Glomerular endothelial cell (primary cell): ENCODE results near the gene MPL. TPM values are rescaled to one million over a fixed set of nuclear protein-coding genes. Genes with fewer than 3 reads are reported as not detected.

Source experiments
- DNase-seq: peaks from one replicate; pipeline ENCODE4 v3.0.0-alpha.2; 2011; ENCODE audit warnings: low read depth, low spot score; ENCODE audit errors: extremely low read depth
- total RNA-seq: library from RNA; depleted of rRNA; stranded (reverse); fragments of >200 nt; gene quantifications from 2 replicates; pipeline ENCODE4 v1.2.3, GENCODE V29; 2015

The MPL gene
- total RNA-seq, 1 donor from 2014 or later, result not detected

DNA sequence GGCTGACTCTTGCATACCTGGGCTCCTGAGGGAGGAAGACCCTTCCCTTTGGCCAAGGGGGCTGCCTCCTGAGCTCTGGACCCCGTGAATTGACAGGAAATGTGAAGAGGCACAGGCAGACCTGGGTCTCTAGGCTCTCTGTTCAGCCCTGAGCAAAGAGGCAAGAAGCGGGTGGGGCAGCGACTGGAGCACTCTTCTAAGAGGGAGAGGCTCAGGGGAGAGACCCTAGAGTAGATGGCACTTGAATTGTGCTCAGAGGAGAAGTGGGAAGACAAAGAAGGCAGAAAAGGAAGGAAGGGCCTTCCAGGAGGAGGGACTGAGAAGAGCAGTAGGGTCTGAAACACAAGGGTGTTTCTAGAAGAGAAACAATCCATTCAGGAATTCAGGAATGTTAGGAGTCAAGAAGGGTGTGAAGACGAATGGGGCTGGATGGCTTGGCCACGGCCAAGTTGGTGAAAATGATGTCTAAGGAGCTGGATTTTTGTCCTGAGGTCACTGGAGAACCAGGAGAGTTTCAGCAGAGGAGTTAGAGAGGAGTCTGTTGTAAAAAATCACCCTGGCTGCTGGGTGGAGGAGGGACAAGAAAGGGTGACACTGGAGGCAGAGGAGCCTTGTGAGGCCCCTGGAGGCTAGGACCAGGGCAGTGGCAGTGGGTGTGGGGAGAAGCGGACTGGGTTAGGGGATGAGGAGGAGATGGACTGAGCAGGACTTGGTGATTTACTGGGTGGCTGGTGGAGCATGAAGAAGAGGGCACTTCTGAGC lies 31.5 kb upstream of the MPL start:
- DNase-seq, result no peak

- DNase-seq, result no peak
Observed at GRCh38 chr1:43306688-43307457, 30.7 kb upstream of the MPL start.

GRCh38 chr1:43307458-43308158 lies 30.0 kb upstream of the MPL start:
- no peak for DNase-seq

DNA sequence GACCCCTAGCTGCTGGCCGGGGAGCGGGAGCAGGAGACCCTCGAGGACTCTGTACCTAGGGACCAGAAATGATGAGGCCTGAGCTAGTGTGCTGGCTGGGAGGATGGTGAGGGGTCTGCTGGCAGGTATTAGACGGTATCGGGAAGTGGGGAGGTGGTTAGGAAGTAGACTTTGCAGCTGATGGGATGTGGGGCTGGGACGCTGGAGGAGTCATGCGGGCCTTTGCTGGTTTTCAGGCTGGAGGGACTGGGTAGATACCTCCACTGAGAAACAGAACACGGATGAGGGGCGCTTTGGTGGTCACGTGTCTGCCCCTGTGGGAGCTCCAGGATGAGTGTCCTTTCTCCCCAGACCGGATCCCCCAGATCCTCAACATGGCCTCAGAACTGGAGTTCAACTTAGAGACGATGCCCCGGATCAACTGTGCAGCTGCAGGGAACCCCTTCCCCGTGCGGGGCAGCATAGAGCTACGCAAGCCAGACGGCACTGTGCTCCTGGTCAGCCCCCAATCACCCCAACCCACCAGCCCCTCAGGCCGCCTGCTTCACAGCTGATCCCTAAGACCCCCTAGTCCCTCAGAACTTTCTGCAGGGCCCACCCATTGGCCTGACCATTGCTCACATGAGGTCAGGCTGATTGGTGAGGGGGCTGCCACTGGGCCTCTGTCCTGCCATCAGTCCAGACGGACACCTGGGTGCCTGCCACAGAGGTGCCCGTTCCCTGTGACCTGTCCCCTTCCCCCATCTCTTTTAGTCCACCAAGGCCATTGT lies 28.8 kb upstream of the MPL start:
- DNase-seq, result no peak

GRCh38 chr1:43309405-43310025 lies 28.1 kb upstream of the MPL start:
- no peak for DNase-seq

- DNase-seq, result no peak
Observed at GRCh38 chr1:43311521-43311920, 26.1 kb upstream of the MPL start.

DNA sequence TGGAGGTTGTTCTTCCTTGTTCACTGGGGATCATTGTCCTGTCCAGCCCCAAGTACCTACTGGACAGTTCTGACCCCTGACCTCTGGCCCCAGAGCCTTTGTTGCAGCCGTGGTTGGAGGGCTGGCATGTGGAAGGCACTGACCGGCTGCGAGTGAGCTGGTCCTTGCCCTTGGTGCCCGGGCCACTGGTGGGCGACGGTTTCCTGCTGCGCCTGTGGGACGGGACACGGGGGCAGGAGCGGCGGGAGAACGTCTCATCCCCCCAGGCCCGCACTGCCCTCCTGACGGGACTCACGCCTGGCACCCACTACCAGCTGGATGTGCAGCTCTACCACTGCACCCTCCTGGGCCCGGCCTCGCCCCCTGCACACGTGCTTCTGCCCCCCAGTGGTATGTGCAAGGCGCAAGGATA lies 25.4 kb upstream of the MPL start:
- no peak for DNase-seq

- DNase-seq, result no peak
Observed at GRCh38 chr1:43312663-43313515, 24.7 kb upstream of the MPL start.

DNA sequence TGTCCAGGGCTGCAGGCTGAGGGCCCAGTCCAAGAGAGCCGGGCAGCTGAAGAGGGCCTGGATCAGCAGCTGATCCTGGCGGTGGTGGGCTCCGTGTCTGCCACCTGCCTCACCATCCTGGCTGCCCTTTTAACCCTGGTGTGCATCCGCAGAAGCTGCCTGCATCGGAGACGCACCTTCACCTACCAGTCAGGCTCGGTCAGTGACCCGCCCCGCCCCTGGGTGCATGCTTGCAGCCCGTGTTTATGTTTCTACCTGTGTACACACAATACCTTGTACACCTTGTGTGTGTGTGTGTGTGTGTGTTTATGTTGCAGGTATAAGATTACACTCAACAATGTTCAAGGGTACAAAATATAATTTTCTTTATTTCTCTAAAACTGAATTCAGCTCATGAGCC lies 23.8 kb upstream of the MPL start:
- no peak for DNase-seq

DNA sequence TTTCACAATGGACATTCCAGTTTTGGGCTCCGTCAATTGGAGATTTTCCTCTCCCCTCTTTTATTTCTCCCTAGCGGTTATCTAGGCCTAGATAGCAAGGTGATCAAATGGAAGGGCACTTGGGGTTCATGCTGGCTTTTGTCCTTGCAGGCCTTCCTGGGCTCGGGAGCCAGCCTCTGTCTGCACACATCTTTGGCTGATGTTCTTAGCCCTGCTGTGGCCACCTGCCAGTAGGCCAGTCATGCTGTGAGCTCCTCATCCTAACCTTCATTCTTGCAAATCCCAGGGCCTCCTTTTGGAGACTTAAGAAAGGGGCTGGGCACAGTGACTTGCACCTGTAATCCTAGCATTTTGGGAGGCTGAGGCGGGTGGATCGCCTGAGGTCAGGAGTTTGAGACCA lies 23.4 kb upstream of the MPL start:
- no peak for DNase-seq

GRCh38 chr1:43315481-43315880 lies 22.1 kb upstream of the MPL start:
- no peak for DNase-seq

GRCh38 chr1:43315963-43316737 lies 21.5 kb upstream of the MPL start:
- DNase-seq, result no peak

DNA sequence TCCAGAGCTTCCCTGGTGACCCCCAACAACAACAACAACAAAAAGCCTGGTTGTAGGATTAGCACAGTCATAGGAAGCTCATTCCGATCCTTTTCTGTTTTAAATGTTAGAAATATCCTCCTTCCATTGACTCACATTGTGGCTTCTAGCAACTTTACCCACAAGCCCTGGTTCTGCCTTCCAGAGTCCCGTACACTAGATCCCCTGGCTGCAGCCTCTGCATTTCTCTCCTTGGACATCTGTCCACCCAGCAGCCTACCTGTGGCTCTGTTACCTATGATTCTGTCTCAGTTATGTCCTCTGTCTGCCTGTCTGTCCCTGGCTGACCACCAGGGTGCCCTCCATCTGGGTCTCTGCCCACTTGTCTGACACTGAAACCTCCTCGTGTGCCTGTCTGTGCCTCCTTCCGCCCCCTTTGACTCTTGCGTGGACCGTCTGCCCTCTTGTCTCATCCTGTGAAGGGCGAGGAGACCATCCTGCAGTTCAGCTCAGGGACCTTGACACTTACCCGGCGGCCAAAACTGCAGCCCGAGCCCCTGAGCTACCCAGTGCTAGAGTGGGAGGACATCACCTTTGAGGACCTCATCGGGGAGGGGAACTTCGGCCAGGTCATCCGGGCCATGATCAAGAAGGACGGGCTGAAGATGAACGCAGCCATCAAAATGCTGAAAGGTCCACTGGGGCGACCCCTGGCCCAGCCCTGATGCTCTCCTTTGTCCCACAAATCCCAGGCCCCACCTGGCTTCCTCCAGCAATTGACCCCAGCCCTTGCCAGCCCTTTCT lies 20.7 kb upstream of the MPL start:
- no peak for DNase-seq

- DNase-seq, result no peak
Observed at GRCh38 chr1:43317817-43318471, 19.7 kb upstream of the MPL start.

GRCh38 chr1:43318831-43319230 lies 18.8 kb upstream of the MPL start:
- DNase-seq, result no peak

- DNase-seq, result no peak
Observed at GRCh38 chr1:43319288-43319687, 18.3 kb upstream of the MPL start.

GRCh38 chr1:43319766-43320165 lies 17.9 kb upstream of the MPL start:
- DNase-seq, result no peak
